Measurements from ENCODE around the gene KCTD5.
"Not testable (repeated sequence)": the region's sequence is repeated elsewhere in the genome, so short reads cannot be mapped to it uniquely, and the experiment has no call there.

KCTD5 gene

DNA sequence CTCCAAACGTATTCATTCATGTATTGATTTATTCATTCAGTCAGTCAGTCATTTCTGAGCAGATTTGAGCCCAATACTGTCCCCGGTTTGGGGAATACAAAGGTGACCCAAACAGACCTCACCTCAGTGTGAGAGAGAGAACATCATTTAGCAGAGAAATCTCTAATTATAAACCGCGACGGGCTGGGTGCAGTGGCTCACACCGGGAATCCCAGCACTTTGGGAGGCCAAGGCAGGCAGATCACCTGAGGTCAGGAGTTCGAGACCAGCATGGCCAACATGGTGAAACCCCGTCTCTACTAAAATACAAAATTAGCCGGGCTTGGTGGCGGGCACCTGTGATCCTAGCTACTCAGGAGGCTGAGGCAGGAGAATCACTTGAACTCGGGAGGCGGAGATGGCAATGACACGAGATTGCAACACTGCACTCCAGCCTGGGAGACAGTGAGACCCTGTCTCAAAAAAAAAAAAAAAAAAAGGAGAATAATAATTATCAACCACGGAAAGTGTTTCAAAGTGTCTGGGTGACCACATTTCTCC is 39.4 kb downstream of the KCTD5 start:
- in situ Hi-C loops (cut with MboI; ENCODE audit: low sequenced_read_pairs) = not testable (repeated sequence)

DNA sequence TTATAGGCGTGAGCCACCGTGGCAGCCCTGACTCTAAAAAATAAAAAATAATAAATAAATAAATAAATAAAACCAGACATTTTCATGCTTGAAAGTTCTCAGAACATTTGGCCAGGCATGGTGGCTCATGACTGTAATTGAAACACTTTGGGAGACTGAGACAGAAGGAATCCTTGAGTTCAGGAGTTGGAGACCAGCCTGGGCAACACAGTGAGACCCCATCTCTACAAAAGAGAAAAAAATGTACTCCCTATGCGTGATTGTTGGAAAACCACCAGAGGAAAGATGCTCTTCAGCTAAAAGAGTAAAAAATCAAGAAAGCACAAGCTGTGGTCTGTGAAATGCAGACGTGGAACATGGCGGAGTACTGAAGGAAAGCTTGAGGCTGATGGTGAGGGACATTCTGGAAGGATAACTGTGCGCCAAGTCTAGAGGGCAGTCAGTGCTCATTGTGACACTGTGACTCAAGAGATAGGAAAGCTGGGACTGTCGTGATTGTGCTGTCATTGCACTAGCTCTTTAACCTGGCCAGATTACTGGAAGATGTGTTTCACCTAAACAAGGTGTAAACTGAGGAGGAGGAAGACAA is 41.9 kb downstream of the KCTD5 start:
- in situ Hi-C loops (cut with MboI; ENCODE audit: low sequenced_read_pairs) = no loop called here

DNA sequence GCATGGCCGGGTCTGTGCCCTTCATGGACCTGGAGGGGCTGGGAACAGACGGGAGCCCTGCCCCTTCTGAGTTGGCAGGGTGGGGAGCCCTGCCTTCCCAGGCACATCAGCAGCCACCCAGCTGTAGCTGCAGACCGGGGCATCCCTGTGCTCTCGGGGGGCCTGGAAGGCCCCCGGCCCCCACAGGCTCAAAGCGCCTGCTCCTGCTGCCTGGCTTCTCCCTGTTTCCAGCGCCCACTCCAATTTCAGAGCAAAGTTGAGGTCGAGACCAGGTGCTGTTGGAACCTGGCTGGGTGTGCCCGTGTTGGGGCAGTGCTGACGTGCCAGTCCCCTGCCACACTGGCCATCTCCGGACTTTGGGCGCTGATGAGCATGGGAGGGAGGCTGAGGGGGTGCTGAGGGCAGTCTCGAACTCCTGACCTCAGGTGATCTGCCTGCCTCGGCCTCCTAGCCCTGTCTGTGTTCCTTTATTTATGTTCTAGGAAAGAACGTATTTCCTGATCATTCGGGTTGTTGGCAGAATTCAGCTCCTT is 42.6 kb downstream of the KCTD5 start:
- in situ Hi-C loops (cut with MboI; ENCODE audit: low sequenced_read_pairs) = no loop called here

DNA sequence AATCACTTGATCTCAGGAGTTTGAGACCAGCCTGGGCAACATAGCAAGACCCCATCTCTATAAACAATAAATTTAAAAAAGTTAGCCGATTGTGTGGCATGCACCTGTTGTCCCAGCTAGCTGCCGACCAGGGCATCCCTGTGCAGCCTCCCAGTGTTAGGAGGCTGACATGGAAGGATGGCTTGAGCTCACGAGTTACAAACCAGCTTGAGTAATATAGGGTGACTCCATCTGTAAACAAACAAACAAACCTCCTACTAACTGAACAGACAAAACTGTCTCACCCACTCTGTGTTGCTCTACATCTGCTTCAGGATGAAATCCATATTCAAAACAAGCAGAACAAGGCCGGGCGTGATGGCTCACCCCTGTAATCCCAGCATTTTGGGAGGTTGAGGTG is 44.6 kb downstream of the KCTD5 start:
- in situ Hi-C loops (cut with MboI; ENCODE audit: low sequenced_read_pairs) = no loop called here

DNA sequence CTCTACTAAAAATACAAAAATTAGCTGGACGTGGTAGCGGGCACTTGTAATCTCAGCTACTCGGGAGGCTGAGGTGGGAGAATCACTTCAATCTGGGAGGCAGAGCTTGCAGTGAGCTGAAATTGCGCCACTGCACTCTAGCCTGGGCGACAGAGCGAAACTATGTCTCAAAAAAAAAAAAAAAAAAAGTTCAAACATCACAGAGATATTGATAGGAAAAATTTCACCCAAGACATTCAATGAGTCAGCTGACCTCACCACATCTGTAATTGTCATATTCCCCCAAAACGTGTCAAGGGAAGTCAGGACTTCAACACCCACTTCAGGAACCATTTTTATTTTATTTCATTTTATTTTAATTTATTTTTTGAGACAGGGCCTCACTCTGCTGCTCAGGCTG is 45.7 kb downstream of the KCTD5 start:
- in situ Hi-C loops (cut with MboI; ENCODE audit: low sequenced_read_pairs) = no loop called here

DNA sequence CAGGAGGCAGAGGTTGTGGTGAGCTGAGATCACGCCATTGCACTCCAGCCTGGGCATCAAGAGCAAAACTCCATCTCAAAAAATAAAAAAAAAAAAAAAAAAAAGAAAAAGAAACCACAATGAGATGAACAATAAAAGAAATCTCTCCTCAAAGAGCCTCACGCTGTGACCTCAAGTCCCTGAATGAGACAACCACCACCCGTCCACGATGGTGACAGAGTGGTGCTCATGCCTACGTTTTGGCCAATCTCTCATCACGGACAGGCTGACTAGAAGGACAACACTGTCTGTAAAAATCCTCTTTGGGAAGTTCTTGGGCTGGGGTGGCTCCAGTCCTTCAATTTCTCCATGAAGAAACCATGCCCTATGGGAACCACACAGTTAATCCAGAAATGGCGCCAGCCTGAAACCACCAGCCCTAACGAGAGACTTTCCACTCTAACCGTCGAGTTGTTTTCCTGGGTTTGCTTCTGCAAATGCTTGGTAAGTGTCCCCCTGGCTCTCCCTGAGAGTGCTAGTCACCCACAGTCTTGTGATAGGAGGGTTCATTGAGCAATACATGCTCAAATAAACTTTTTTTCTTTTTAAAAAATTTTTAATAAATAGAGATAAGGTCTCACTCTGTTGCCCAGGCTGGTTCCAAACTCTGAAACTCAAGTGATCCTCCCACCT is 52.7 kb downstream of the KCTD5 start:
- in situ Hi-C loops (cut with MboI; ENCODE audit: low sequenced_read_pairs) = no loop called here

DNA sequence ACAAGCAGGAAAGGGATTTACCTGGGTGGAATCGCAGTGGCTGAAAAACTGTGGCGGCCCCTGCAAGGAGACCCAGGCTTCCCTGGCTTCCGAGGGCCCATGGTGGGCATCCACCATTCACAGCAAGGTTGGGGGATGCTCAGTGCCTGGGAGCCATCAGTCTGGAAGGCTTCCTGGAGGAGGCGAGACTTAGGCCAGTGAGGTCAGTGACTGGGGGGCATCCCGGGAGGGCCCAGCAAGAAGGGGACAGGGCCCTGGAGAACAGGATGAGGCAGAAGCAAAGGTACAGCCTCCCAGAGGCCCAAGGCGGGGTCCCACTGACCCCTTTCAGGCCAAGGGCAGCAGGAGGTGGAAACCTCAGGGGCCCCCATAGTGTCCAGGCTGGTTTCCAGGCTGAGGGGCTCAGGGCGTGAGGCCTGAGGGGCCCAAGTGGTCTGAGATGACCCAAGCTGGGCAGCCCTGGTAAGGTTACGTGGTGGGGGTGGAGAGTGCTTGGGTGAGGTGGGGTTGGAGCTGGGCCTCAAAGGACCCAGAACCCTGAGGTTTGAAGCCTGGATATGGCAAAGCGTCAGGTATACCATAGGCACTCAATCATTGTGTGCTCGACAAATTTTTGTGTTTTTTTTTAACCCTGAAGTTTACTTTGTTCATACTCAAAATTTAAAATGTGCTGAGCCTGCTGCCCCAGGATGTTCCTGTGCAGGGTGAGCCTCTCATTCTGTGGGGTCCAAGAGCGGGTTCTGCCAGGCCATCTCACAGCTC is 54.3 kb downstream of the KCTD5 start:
- in situ Hi-C loops (cut with MboI; ENCODE audit: low sequenced_read_pairs) = no loop called here

DNA sequence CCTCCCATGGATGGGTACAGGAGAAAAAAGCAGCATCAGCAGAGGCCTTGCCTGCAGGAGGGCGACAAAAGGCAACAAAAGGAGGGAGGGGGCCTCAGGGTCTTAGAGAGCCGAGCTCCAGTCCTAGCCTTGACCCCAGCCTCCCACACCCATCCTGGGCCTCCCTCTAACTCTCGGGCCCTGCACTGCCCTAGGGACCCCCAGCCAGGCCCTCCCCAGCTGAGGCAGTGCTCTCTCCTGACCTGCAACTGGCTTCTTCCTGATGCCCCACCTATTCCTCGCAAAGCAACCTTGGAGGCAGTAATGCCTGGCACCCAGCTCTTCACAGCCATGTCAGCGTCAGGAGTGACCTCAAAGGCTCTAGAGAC is 54.9 kb downstream of the KCTD5 start:
- in situ Hi-C loops (cut with MboI; ENCODE audit: low sequenced_read_pairs) = no loop called here

DNA sequence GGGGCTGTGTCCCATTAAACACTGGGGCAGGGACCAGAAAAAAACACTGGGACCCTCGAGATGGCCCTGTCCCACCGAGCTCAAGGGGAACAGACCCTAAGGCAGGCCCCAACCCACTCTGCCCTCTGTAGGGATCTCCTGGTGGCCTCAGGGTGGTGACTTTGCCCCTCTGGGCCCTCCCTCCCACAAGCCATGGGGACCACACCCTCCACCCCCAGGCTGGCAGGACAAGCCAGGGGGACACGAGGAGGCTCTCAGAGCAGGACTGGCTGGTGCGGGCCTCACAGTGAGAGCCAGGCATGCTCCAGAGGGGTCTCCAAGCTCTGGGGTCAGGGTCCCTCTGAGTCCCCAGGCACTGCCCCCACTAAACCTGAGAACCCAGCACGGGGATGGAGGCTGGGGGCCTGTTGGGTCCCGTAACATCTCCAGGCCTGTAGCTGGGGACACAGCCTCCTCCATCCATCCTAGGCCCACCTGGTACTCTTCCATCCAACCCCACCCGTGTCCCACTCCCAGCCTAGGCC is 55.6 kb downstream of the KCTD5 start:
- in situ Hi-C loops (cut with MboI; ENCODE audit: low sequenced_read_pairs) = no loop called here

DNA sequence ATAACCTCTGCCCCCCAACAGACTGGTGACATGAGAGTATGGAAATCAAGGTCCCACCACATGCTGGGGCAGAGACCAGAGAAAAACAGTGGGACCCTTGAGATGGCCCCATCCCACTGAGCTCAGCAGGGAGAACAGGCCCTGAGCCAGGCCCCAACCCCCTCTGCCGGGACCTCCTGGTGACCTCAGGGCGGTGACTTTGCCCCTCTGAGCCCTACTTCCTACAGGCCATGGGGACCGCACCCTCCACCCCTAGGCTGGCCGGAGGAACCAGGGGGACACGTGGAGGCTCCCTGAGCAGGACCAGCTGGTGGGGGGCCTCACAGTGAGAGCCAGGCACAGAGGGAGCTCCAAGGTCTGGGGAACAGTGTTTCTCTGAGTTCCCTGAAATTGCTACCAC is 56.3 kb downstream of the KCTD5 start:
- in situ Hi-C loops (cut with MboI; ENCODE audit: low sequenced_read_pairs) = no loop called here

DNA sequence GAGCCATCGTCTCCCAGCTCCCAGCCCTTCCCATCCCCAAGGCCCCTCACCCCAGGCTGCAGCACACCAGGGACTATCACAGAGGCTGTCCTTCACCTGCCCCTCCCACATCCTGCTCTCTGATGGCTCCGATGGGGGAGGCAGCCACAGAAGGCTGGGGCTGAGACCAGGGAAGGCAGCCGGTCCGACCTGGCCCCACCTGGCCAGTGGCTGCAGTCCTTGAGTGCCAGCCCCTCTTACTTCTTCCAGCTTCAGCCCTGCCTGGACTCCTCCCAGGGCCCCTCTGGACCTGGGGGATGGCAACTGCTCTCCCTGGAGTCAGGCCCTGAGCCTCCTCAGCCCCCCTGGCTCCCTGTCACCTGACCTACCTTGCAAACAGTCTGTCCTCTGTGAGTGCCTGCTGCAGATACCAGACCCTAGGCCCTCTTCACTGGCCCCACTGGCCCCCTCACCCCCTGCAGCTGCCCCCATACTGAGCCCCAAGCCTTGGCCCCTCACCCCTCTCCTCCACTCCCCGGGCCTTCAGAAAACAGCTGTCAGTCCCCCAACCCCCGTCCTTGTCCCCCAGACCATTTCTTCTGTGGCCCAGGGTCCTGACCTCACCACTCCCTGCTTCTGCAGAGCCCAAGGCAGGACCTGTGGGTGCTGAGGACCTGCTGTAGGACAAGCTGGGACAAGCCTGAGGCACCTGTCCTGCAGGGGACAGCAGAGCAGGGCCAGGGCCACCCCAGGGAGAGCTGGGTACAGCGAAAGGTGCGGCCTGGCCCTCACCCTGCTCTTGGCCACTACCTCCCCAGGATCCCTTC is 57.5 kb downstream of the KCTD5 start:
- in situ Hi-C loops (cut with MboI; ENCODE audit: low sequenced_read_pairs) = no loop called here

DNA sequence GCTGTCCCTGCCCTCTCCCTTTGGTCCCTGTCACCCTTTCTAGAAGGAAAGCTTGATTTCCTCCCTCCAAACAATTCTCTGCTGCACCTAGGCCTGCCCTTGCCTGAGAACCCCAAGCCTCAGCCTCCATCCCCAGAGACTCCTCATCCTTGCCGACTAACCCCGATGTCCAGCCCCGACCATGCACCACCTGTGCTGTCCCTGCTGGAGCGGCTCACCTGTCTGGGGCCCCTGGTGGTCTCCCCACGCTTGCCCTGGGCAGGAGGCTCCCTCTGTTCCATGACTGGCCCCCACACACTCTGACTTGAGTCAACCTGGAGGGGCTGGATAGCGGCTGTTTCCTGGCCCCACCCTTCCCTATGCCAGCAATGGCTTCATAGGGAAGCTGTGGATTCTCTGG is 58.2 kb downstream of the KCTD5 start:
- in situ Hi-C loops (cut with MboI; ENCODE audit: low sequenced_read_pairs) = no loop called here

DNA sequence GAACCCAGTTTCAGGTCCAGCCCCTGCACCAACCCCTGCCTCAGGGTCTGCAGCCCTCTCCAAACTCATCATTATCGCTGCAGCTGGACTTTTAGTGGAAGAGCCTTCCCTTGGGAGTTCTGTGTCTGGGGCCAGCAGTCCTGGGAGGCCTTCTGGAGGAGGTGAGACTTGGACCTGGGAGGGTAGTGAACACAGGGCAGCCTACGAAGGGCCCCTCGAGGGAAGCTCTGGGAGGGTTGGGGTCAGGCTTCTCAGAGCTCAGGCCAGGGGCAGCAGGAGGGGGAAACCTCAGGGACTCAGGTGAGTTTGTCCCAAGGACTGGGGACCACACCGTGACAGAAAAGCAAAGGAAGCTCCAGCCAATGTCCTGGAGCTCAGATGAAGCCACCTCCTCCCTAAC is 58.8 kb downstream of the KCTD5 start:
- in situ Hi-C loops (cut with MboI; ENCODE audit: low sequenced_read_pairs) = no loop called here

DNA sequence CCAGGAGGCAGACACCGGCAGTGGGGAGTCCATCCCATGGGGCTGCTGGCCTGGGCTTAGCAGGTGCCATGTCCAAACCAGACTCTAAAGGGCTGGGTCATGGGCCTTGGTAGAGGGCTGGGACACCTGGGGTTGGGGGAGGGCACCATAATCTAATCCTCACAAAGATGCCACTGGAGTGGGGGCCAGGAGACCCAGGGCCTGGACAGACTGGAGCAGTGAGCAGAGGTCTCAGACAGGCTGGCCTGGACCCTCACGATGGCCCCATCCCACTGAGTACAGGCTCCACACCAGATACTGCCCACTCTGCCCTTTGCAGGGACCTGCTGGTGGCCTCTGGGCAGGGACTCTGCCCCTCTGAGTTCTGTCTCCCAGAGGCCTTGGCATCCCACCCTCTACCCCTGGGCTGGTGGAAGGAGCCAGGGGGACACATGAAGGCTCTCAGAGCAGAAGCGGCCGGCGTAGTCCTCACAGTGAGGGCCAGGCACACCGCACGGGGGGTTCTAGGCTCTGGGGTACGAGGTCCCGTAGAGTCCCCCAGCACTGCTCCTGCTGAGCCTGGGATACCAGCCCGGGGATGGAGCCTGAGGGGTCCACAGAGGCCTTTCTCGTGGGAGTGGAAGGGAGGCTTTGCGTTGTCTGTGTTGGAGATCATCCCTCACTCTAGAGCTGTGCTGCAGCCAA is 60.1 kb downstream of the KCTD5 start:
- in situ Hi-C loops (cut with MboI; ENCODE audit: low sequenced_read_pairs) = no loop called here

DNA sequence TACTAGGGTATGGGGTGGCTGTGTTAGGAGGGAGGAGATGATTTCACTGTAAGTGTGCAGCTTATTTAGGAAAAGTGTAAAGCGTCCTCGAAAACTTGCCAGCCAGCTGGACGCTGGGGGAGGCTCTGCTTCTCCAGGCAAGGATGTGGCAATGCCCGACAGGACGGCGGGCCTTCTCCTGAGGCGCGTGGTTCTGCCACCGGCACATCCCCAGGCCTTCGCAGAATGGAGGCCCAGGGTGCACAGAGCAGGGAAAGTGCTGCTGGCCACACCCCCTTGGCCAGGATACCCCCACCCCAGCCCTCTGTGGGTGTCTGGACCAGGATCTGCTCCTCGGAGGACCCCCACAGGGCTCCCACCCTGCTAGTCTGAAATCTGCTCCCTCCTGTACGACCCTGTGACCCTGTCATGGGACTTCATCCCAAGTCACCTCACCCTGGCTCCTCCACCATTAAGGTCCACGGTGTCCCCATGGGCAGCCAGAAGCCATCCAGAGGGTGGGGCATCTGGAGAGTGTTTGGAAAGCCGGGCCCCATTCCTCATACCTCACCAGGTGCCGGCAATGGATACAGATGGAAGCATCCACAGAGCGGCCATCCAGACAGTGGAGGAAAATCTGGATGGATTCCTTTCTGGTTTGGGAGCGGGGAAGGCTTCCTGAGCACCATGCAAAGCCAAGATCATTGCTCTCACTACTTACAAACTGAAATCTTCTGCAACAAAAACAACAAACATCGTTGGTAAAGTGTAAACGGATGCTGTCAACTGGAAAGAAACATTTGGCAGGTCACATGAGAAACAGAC is 60.9 kb downstream of the KCTD5 start:
- in situ Hi-C loops (cut with MboI; ENCODE audit: low sequenced_read_pairs) = no loop called here

DNA sequence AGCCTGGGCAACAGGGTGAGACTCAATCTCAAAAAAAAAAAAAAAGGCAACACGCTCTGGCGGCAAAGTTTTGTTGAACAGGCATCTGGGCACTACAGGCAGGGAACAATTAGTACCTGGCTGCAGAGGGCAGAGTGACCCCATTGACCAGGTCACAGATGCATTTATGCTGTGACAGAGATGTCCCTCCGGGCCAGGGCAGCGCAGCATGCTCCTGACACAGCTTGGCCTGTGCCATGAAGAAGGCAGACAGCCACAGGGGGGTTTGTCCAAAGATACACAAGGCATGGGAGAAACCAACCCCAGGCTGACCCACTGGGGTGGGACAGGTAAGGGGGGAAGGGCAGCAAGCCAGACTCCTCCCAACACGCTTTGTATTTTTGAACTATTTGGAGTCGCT is 62.4 kb downstream of the KCTD5 start:
- in situ Hi-C loops (cut with MboI; ENCODE audit: low sequenced_read_pairs) = no loop called here

DNA sequence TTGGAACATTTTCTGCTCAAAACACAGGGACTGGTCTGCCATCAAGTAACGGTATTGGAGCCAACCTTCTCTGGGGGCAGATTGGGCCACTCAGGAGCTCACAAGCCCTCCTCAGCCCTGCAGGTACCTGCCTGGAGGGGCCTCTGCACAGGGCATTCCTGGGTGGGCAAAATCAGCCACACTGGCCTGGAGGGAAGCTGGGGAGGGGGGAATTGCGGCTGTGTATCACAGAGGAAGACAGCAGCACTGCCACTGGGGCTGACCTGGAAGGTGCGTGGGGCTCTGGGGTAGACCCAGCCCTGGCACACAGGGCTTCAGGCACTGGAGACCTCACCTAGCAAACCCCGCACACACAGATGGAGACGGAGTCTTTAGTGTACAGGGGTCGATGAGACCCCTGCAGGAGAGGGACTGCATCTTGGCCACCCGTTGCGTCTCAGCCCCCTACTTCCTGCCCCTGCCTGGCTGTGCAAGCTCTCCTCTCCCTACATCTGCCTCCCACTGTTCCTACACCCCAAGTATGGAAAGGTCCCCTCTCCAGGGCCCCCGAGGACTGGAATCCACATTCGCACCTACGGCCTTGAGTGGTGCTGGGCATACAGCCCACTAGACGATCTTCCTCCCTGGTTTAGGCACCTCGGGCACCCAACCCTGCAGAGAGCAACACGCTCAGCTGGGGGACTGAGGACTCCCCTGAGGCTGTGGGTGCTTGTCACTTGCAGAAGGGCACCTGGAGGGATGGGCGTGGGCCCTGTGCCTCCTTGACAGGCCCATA is 63.0 kb downstream of the KCTD5 start:
- in situ Hi-C loops (cut with MboI; ENCODE audit: low sequenced_read_pairs) = no loop called here

DNA sequence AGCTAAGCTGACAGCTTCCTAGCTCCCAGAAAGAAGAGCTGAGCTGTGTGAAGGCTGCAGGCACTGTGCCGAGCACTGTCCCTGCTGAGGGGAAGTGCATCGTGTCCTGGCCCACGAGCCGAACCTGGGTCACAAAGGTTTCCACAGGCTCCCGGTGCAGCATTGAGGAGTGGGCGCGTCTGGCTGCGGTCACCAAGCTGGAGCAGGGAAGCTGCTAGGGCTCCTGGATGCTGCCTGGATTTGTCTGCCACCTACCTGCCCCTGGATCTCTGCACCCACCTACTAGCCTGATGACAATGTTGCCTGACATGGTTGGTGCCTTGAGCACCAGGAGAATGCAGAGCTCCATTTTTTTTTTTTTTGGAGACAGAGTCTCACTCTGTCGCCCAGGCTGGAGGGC is 63.6 kb downstream of the KCTD5 start:
- in situ Hi-C loops (cut with MboI; ENCODE audit: low sequenced_read_pairs) = no loop called here

Data from HL-60/S4 (cell line).